ENCODE data around the gene UBE2U. TPM values are rescaled to one million over a fixed set of nuclear protein-coding genes. Genes with fewer than 3 reads are reported as not detected.

Gene UBE2U
- total and polyA plus RNA-seq, 2 of the 8 experiments (the other 6 are each of a cell fraction or from before 2014, with no cell fraction given) = not detected

GRCh38 chr1:64171797-64172281 lies 31.6 kb upstream of the UBE2U start:
- POLR2A ChIA-PET (ENCODE audit: partially characterized antibody) = no interaction called here
- DNase-seq (ENCODE audit: low read depth in 1 of 2, low spot score in 2 of 2) = no peak
- Histone ChIP-seq H2AFZ (ENCODE audit: low read length) (no peak overlapping the region), H2AK5ac (ENCODE audit: low read depth, low read length) (no peak overlapping the region), H3K23me2 (ENCODE audit: low read depth, low read length) (no peaks in the 10 kb centered on the region), H2BK5ac (ENCODE audit: low read depth, low read length) (no peak overlapping the region), H2BK120ac (replicated peaks; ENCODE audit: low read depth, low read length) (no peak overlapping the region), H3K9ac (replicated peaks in 1 of 4; ENCODE audit: extremely low read depth in 1 of 4, low read depth in 3 of 4, low read length in 3 of 4) (no peak overlapping the region), H4K8ac (ENCODE audit: extremely low read depth, insufficient read depth, low read length) (no peak overlapping the region), H3K79me1 (ENCODE audit: low read depth, low read length) (no peaks in the 10 kb centered on the region), H3K27me3 (replicated peaks in 1 of 4; ENCODE audit: control insufficient read depth in 3 of 4, extremely low read depth in 1 of 4, insufficient read depth in 3 of 4, low read length in 3 of 4) (no peaks in the 10 kb centered on the region), H2BK20ac (ENCODE audit: low read length) (no peak overlapping the region), H3K79me2 (ENCODE audit: control insufficient read depth in 1 of 2, insufficient read depth in 2 of 2, low read length in 2 of 2) (no peaks in the 10 kb centered on the region), H3K4me2 (ENCODE audit: insufficient read depth in 1 of 2, low read depth in 2 of 2, low read length in 2 of 2) (no peak overlapping the region), H3K27ac (ENCODE audit: low read depth, low read length) (no peak overlapping the region), H2BK12ac (ENCODE audit: low read depth, low read length) (no peak overlapping the region), H4K20me1 (replicated peaks in 1 of 2; ENCODE audit: control insufficient read depth in 1 of 2, insufficient read depth in 2 of 2, low read length in 2 of 2) (no peaks in the 10 kb centered on the region), H3K14ac (ENCODE audit: insufficient read length) (no peak overlapping the region), H3K36me3 (ENCODE audit: control insufficient read depth in 2 of 4, insufficient read depth in 4 of 4, low read length in 3 of 4) (peaks cover 0 to 35% (median 20%) of the 10 kb centered on the region in 4 experiments; a peak in 6 of 8 replicates), H4K5ac (ENCODE audit: insufficient read length, low read depth, low read length) (no peak overlapping the region), H3K4ac (replicated peaks; ENCODE audit: insufficient read length, low read depth, low read length) (no peak overlapping the region), H3K56ac (replicated peaks; ENCODE audit: insufficient read length, low read depth, low read length) (no peak overlapping the region), H4K91ac (replicated peaks; ENCODE audit: insufficient read length, low read length) (no peak overlapping the region), H3K9me3 (ENCODE audit: insufficient read depth in 2 of 2, low read depth in 1 of 2, low read length in 1 of 2) (peaks cover 9 to 11% of the 10 kb centered on the region in 2 experiments; a peak in 2 of 4 replicates), H2BK15ac (ENCODE audit: low read length) (no peak overlapping the region), H3K18ac (ENCODE audit: extremely low read depth, low read length) (no peak overlapping the region), H3K4me1 (replicated peaks in 1 of 4; ENCODE audit: control insufficient read depth in 3 of 4, insufficient read depth in 4 of 4, low read length in 3 of 4) (peaks cover 0 to 3% (median 0%) of the 10 kb centered on the region in 4 experiments; a peak in 2 of 7 replicates), H3K23ac (ENCODE audit: insufficient read length) (no peak overlapping the region), H3K4me3 (ENCODE audit: extremely low read depth in 1 of 4, insufficient read depth in 2 of 4, low read depth in 3 of 4, low read length in 4 of 4) (no peak overlapping the region)
- CTCF ChIA-PET (ENCODE audit: partially characterized antibody) = interaction anchor here (1.1 kb wide), 1 partner anchor 11 kb away, joined by 3 read pairs; no protein-coding TSS in a partner anchor
- WGBS, 2 experiments (ENCODE audit: extremely low coverage in 1 of 2, insufficient coverage in 1 of 2, insufficient read length in 1 of 2, insufficient replicate concordance in 2 of 2, low coverage in 1 of 2, low lambda C conversion rate in 2 of 2, missing lambda C conversion rate in 1 of 2) = 82% methylated on average over 3 of the region's 3 CpGs; no CpG with 5 or more reads in 1 of the 2 experiments
- no peak for FAIRE-seq
- TF ChIP-seq ATF3 (IDR thresholded peaks at IDR 0.05; ENCODE audit: insufficient read depth, low read depth, low read length) (no peak), POU5F1 (IDR thresholded peaks at IDR 0.05; ENCODE audit: low read depth, low read length) (no peak)
